Upper lobe of left lung (tissue), 4 donors: ENCODE measurements around the gene SLFN12L.

ENCODE experiments used
- CTCF ChIP-seq, 6 experiments: fragments of 450-650 bp in 4 of 6; fragments of 200-600 bp in 2 of 6; sonication (generic) in 2 of 6; IDR thresholded peaks; one replicate each; pipeline ENCODE4 v1.5.1; 2016 to 2019; ENCODE audit warnings: antibody characterized with exemption in 6 of 6
- POLR2A ChIP-seq, 4 donors: fragments of 450-650 bp; IDR thresholded peaks; one replicate each; pipeline ENCODE4 v1.5.1; 2016 to 2017; ENCODE audit warnings: antibody characterized with exemption in 4 of 4, mild to moderate bottlenecking in 2 of 4

- TF ChIP-seq CTCF (IDR thresholded peaks at IDR 0.05) (no peak), POLR2A (IDR thresholded peaks at IDR 0.05) (no peak)
Observed at GRCh38 chr17:35496451-35497290, 40.8 kb downstream of the SLFN12L start.
